ENCODE measurements around the gene PPM1L.
A peak's percentile ranks its signal among the peaks of the same experiment; 100 is the strongest.
"Not testable (repeated sequence)": the region's sequence is repeated elsewhere in the genome, so short reads cannot be mapped to it uniquely, and the experiment has no call there.

Gene PPM1L

GRCh38 chr3:160941885-160942494 is 186.0 kb downstream of the PPM1L start:
- DNase-seq: no peak

DNA sequence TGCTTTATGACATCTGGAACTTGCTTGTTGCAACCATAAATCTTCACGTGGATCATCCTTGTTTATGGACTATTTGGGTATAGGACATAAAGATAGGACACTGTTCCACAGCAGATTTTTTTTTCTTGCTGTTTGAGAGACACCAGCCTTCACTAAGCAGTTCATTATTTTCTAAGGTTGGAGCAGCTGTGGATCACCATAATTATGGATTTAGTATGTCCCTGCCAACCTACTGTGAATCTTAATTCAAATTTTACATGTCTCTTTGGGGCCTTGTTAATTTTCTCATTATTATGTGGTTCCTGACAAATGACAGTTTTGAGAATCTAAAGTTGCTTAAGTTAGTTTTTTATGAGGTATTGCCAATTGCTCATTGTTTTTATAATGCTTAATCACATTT is 188.0 kb downstream of the PPM1L start:
- DNase-seq: no peak

- no peak for DNase-seq
Observed at GRCh38 chr3:160945336-160945735, 189.3 kb downstream of the PPM1L start.

GRCh38 chr3:160948273-160948672 is 192.2 kb downstream of the PPM1L start:
- no peak for DNase-seq

DNA sequence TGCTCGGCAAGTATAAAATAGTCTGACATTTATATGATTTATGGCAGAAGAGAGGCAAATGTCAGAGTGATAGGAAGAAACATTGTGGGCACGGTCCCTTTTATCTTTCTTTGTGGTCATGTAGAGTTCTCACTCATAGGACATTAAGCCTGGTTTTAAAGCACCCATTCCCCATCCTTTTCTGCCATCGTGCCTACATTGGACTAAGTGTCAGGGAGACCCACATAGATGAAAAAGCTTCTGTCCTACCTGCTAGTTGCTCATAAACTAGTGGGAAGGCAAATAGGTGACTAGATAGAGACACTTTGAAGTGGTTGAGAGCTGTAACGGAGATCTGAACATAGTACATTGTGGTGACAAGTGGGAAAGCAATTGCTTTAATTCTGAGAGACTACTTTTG is 193.4 kb downstream of the PPM1L start:
- DNase-seq: no peak

GRCh38 chr3:160950542-160950941 is 194.5 kb downstream of the PPM1L start:
- DNase-seq: no peak

GRCh38 chr3:160950954-160951353 is 194.9 kb downstream of the PPM1L start:
- DNase-seq: no peak

DNA sequence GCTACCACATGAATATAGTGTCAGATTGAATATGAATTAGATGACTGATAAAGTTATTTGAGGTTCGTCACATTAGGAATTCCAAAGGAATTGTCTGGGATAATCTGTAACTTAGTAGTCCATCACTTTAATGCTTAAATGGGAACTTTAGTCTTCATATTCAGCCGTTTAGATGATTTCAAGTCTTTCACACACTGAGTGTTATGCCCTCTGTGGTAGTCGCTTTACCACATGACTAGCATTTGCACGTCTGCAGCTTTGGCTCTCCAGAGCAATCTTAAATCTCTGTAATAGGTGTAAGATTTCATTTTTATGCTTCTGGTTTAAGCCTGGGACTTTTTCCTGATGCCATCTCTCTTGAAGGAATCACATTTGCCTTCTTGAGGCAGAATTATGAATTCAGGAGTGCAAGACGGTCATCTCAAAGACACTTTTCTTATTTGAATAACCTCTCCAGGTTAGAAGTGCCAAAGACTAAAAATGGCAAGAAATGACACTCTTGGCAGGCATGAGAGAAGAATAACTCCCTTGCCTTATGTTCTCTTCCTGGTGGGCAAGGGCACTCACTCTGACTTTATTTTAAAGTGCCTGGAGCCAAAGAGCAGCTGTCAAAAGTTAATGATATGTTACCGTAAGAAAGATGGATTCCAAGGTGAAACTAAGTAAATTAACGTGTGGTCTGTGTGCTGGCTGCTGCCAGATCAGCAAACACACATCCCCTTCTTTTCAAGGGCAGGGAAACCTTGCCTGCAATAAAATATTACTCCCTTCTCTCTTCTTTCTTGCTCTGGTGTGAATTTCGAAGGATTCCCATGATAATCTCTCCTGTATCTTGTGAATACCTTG is 195.8 kb downstream of the PPM1L start:
- DNase-seq: no peak

GRCh38 chr3:160953686-160954085 is 197.7 kb downstream of the PPM1L start:
- DNase-seq: no peak

GRCh38 chr3:160956785-160957184 is 200.8 kb downstream of the PPM1L start:
- DNase-seq: peak in 1 of 2 donors; percentile 57

DNA sequence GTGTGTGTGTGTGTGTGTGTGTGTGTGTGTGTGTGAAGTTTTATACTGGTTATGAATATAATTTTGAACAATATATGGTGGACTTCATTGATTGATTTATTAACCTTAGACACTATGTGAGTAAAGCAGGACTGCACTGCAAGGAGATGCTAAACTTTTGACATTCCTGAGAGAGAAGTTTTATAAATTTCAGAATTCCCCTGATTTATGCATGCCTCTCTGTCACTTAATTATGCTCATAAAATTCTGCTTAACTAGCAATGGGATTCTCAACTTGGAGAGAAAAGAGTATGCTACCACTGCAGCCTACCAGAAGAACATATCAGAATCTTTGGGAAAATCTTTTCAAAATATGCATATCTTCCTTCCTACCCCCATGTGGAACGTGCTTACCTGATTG is 204.5 kb downstream of the PPM1L start:
- DNase-seq: no peak

GRCh38 chr3:160963949-160964348 is 207.9 kb downstream of the PPM1L start:
- no peak for DNase-seq

GRCh38 chr3:160968761-160969160 is 212.7 kb downstream of the PPM1L start:
- no peak for DNase-seq

- no peak for DNase-seq
Observed at GRCh38 chr3:160973067-160973809, 217.2 kb downstream of the PPM1L start.

DNA sequence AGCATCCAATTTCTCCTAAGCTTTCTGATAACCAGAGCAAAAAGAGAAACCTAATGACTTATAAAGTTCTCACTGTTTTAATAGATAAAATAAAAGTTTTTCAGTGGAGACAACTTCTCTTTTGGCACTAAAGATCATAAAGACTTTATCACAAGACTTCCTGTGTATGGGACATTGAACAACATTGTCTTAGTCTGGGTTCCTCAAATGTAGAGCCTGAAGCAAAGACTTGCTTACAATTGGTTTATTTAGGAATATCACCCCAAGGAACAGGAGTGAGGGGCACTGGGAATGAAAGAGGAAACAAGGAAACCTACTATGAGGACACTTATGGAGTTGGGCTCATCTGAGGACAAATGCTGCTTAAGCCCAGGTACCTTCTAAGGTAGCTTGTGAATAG is 221.7 kb downstream of the PPM1L start:
- DNase-seq: peak in 1 of 2 donors; percentile 13

GRCh38 chr3:160980740-160981139 is 224.7 kb downstream of the PPM1L start:
- DNase-seq: no peak

GRCh38 chr3:160981217-160981938 is 225.3 kb downstream of the PPM1L start:
- peak; percentile 15 to 71 for DNase-seq

GRCh38 chr3:160982491-160982890 is 226.5 kb downstream of the PPM1L start:
- peak in 1 of 2 donors; percentile 38 for DNase-seq

DNA sequence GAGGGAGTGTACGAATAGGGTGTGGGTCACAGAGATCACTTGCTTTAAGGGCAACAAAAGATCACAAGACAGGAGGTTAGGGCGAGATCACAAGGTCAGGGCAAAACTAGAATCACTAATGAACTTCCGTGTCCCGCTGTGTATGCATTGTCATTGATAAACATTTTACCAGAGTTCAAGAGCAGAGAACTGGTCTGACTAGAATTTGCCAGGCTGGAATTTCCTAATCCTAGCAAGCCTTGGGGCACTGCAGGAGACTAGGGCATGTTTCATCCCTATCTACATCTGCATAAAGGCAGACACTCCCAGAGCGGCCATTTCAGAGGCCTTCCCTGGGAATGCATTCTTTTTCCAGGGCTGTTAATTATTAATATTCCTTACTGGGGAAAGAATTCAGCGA is 227.9 kb downstream of the PPM1L start:
- not testable (repeated sequence) for DNase-seq

- DNase-seq: no peak
Observed at GRCh38 chr3:160986069-160986468, 230.0 kb downstream of the PPM1L start.

DNA sequence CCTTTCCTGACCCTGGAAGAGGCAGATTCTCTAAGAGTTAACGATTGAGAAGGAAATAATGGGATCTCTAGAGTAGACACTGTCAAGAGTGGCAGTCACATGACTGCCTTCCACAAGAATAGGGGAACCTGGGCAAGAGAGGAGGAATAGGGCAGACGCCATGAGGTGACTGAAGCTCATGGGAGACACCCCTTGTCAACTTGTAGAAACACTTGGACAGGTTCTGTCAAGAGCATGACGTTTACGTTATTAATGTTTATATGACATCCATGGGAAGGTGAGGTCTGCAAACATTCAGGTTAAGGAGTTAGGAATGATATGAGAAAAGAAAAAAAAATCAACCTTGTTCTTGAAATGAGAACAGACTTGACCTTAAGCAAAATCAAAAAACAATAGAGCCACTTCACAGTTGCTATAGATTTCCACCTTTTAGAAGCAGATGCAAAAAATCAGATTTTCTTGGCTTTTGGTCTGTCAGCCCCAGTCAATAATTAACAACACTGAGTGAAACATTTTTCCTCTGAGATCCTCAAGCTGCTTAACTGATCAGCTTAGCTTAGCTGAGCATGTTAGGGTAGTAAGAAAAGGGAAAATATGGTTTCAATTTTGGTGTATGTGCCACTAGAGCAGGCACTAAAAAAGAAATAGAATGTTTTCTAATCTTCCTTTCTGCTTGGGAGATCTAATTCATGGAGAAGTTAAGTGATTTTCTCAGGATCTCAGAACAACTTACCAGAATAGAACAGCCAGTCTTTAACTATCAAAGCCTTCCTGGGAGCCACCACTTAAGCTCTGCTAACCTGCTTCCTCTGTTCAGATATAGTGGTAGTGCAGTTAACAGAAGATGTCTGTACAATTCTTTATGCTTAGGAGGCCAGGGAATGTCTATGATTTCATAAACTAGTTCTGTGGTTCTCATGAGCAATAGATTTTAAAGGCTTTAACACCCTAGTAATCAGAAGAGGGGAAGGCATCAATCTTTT is 232.2 kb downstream of the PPM1L start:
- DNase-seq: no peak

GRCh38 chr3:160990446-160990845 is 234.4 kb downstream of the PPM1L start:
- no peak for DNase-seq
